Esophagus muscularis mucosa (tissue), 4 donors: ENCODE results near the gene PSKH1.

Experiments used
- CTCF ChIP-seq, 3 experiments: fragments of 200-600 bp in 2 of 3; fragments of 450-650 bp in 1 of 3; sonication (generic) in 2 of 3; IDR thresholded peaks; one replicate each; pipeline ENCODE4 v1.5.1; 2017 to 2019; ENCODE audit warnings: antibody characterized with exemption in 3 of 3, mild to moderate bottlenecking in 2 of 3, moderate library complexity in 1 of 3
- EP300 ChIP-seq: sonication (generic); formaldehyde crosslinking; IDR thresholded peaks from one replicate; pipeline ENCODE4 v1.6.1; 2017; ENCODE audit warnings: antibody characterized with exemption
- POLR2A ChIP-seq: fragments of 450-650 bp; IDR thresholded peaks from one replicate; pipeline ENCODE4 v1.6.1; 2017; ENCODE audit warnings: antibody characterized with exemption, moderate library complexity, mild to moderate bottlenecking, low read depth

GRCh38 chr16:67966549-67967182 lies 73.6 kb downstream of the PSKH1 start:
- TF ChIP-seq CTCF (IDR thresholded peaks at IDR 0.05) (no peak), EP300 (no peak), POLR2A (no peak)
